IPS-18c (cell line): ENCODE measurements around the gene ATP8A2.

Experiments
- H3K4me3 ChIP-seq: 2 replicates; pipeline ENCODE4 v1.7.0; 2013; ENCODE audit warnings: low read depth, mild to moderate bottlenecking, low read length, moderate library complexity; ENCODE audit not compliant: insufficient read depth
- H3K9me3 ChIP-seq: one replicate; pipeline ENCODE4 v1.6.1; 2013; ENCODE audit warnings: mild to moderate bottlenecking, low read length, moderate library complexity; ENCODE audit not compliant: control insufficient read depth, insufficient read depth

ATP8A2 gene

DNA sequence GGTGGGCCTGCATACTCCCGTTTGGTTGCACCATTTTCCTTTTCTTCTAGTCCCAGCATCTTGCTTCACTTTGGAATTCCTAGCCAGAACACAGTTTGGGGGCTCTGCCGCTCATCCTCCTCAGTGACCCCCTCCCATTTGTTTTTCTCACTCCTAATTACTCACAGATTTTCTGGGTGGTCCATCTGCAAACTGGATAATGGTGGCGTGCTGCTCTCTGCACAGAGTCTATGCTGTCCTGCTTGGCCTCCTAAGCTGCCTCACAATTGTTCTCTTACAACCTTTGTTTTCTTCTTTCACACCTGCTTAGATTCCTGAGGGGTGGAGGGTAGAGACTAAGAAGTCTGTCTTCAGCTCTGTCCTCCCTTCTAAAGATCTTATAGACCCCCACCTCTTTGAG, 599.3 kb downstream of the ATP8A2 start:
- Histone ChIP-seq H3K4me3 (no peak overlapping the region), H3K9me3 (no peaks in the 10 kb centered on the region)

DNA sequence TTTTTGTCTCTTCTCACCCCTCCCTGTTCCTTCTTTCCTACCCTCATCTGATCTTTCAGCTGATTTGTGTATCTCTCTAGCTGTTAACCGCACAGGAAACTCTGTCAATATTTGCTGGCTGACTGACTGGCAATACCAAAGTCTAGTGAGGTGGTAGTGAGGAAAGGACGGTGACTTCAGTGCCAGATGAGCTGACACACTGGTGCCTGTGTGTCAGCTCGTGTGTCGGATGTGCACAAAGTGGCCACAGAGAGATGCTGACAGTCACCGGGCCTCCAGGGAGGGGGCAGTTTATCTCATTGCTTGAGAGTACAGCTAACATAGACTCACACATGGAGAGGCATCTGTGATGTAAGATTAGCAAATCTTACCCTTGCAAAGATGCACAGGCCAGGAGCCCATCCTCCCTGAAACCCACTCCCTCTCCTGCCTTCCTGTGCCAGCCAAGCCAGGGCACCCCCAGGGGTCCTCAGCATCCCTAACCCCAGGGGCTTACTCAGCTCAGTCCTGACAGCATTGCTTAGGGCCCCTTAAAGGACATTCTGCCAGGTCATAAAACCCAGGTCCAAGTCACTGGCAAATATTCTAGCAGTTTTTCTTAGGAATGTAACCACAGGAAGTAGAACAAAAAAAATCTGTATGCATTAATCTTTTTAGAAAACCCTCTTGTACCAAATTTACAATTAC, 599.8 kb downstream of the ATP8A2 start:
- no peak overlapping the region for H3K4me3 ChIP-seq
- H3K9me3 ChIP-seq: no peaks in the 10 kb centered on the region

DNA sequence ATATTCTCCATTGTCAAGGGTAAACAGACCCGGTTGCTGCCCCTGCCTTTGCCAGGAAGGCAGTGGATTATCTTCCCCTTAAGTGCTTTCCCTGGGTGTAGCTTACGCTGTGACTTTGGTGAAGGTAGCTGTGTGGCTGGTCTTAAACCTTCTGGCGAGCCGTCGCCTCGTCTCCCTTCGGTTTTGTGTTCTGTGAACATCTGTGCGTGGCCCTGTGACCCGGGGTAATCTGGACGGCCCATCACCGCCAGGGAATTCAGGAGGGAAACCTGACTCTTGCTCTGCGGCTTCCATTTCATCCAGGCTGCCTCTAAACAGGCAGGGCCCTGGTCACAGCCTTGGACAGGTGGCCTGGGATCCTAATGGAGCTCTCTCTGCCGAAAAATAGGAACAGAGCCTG, 601.3 kb downstream of the ATP8A2 start:
- no peak overlapping the region for H3K4me3 ChIP-seq
- no peaks in the 10 kb centered on the region for H3K9me3 ChIP-seq

DNA sequence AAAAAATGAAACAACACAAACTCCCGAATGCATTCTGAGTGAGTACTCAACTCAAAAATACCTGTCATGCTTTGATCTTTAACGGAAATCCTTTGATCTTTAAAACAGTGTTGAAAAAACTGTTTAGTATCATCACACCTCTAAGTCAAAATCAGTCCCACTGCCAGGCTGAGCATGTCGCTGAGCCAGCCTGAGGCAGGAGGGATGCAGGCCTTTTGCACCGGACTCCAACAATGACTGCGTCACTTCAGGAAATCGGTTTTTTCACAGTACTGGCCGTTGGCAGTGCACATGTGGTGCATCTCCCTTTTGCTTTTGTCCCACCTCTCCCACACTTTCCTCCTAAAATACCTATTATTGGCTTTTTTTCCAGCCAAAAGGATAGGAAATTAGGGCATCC, 601.8 kb downstream of the ATP8A2 start:
- H3K4me3 ChIP-seq: no peak overlapping the region

DNA sequence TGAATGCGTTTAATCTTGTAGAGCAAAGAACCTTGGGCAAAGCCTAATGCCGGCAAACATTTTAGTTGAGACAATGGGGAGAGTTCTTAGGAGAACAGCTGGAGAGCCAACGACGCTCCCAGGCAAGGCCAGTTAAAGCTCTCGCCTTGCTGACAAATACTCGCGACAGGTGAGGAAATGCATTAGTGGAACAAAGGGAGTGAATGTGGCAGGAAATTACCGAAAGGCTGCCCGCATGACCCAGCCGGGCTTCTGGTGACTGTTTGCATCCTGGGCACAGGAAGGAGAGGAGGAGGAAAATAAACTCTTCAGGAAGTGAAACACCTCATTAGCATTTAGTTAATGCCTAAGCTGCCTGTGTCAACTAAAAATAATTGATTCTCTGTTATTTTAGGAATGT, 605.4 kb downstream of the ATP8A2 start:
- H3K9me3 ChIP-seq: no peaks in the 10 kb centered on the region
- no peak overlapping the region for H3K4me3 ChIP-seq

More for the DNA sequence above, 601.8 kb downstream of the ATP8A2 start:
- no peaks in the 10 kb centered on the region for H3K9me3 ChIP-seq

DNA sequence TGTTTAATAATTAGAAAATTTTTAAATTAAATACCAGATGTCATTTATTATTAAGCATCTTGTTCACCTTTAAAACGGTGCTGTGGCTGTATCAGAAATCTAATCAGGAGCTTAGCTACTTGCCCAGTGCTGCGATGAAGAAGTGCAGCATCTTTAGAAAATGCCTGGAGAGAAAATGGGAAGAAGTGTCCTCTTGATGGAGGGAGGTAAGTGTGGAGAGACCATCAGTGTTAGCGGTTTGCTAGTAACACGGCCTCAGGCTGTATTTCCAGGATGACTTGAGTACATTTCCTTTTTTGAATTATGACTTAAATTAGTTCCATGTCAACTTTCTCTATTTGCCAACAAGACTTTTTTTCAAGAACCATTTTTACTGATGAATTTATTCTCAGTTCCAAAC, 605.9 kb downstream of the ATP8A2 start:
- H3K4me3 ChIP-seq: no peak overlapping the region
- no peaks in the 10 kb centered on the region for H3K9me3 ChIP-seq

DNA sequence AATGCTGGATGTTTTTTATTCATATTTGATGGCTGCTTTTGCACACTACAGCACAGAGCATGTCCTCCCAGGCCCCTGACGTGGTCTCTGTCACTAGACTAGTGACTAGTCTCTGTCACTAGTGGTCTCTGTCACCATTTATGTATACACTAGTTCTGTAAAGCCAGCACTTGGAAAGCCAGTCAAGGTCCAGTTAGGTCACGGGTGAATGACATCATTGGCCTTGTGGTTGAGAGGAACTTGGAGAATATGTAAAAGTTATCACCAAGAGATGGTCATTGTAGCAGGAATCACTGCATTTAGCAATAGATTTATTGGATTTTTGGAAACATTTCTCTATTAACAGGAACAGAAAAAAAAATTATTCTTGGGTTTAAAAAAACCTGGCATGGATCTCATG, 607.2 kb downstream of the ATP8A2 start:
- H3K9me3 ChIP-seq: no peaks in the 10 kb centered on the region

DNA sequence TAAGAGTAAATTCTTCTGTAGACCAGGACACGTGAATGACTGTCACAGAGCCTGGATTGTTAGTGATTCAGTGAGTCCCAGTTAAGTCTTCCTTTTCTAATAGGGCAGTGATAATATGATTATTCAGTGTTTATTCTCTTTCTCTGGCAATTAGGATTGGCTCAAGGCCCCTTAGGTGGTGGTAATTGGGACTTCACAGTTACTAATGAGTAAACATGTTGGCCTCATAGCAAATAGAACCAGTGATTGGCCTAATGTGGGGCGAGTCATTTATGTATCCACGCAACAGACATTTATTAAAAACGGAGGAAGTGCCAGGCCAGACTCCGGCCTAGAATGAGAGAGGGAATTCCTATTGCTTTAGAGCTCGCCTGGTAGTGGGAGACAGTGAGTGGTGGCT, 607.6 kb downstream of the ATP8A2 start:
- H3K9me3 ChIP-seq: no peaks in the 10 kb centered on the region
- H3K4me3 ChIP-seq: no peak overlapping the region

More for the DNA sequence above, 607.2 kb downstream of the ATP8A2 start:
- no peak overlapping the region for H3K4me3 ChIP-seq

DNA sequence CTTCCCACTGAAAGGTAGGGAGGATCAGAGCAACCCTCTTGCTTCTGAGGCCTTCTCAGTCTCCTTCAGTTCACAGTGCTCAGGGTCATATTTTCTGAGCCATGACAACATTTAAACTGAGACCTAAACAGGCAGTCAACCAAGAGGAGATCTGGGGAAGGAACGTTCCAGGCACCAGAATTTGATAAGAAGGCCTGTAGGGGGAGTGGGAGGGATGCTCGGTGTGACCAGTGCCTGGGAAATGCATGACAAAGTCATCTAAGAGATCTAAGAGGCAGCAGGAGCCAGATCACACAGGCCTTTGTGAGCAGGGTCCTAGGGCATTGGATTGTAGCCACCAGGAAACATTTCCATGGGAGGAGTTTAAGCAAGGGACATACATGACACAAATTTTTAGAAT, 608.5 kb downstream of the ATP8A2 start:
- Histone ChIP-seq H3K9me3 (no peaks in the 10 kb centered on the region), H3K4me3 (no peak overlapping the region)

DNA sequence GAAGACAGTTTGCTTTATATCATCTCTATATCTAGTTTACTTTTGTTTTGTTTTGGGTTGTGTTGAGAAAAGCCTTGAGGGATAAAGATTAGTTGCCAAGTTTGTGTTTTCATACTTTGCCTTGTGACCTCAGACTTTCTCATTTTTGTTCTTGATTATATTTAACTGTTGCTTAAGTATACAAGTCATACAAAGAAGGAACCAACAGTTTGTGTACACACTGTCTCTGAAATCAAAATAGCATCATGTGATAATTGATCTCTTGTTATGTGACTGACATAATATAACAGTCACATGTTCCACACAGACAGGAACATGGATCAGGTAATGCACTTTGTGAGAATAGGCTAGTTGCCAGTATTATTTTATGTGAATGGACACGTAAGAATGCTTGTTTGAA, 609.3 kb downstream of the ATP8A2 start:
- Histone ChIP-seq H3K4me3 (no peak overlapping the region), H3K9me3 (no peaks in the 10 kb centered on the region)

DNA sequence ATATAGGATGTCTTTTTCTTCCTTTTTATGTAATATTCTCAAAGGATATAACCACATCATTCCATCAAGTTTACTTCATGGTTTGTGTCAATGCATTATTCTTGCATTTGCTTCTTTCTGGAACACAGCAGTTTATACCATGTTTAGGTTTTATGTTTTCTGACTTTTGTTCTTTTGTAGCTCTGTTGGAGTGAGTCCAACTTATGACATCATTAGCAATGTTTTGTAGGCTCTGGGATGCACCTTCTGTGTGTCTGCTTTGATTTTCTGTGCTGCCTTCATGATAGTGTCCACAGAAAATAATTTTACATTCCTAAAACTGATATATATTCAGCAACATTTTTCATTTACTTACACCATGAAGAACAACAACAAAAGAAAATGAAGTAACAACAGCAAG, 611.1 kb downstream of the ATP8A2 start:
- Histone ChIP-seq H3K9me3 (no peaks in the 10 kb centered on the region), H3K4me3 (no peak overlapping the region)

DNA sequence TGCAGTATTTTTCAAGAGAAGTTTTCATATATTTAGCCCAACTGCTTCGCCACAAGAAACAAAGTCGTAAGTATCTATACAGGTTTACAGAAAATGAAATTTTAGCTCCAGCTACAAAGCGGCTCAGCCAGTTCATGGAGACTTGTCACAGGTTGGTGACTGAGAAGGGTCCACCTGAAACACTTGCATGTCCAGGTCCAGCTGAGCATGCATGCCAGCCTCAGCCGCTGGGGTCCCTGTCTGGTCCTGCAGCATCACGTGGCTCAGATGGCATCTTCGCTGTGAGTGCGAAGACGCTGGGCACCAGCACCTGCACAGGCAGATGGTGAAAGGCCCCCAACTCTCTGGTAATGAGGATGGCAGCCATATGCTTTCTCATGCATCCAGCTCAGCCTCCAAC, 616.2 kb downstream of the ATP8A2 start:
- Histone ChIP-seq H3K9me3 (no peaks in the 10 kb centered on the region), H3K4me3 (no peak overlapping the region)

DNA sequence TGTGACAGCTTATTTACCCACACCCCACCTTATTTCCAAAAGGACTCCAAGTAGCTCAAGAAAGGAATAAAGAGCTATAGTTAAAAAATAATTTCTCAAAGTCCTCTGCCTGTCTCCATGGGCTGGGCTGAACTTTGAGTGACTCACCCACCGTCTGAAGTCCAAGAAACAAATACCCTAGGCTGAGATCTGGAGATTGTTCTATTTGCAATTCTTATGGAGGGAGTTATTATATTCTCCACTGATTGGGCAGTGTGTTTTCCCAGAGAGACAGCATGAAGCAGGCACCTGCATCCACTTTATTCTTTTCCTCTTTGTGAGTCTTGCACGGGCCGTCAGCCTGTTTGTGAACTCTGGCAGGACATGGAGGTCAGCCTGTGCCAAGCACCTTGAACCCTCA, 616.9 kb downstream of the ATP8A2 start:
- H3K9me3 ChIP-seq: no peaks in the 10 kb centered on the region
- no peak overlapping the region for H3K4me3 ChIP-seq

DNA sequence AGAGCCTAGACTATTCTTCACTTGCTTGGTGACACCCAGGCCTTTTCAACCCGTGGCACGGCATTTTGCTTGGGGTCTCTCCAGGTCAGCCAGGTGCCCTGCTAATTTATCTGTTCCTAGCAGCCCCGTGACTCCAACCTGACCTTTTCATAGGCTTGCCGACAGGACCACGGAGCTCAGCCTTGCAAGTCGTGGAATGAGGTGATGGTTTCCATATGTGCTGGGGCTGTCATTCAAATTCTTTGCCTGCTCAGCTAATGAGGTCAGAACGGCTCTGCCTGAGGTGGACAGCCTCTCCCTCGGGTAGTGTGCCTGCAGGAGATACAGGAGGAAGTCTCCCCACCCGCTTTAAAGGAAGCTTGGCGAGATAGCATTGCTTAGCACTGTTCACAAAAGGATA, 619.0 kb downstream of the ATP8A2 start:
- no peak overlapping the region for H3K4me3 ChIP-seq
- no peaks in the 10 kb centered on the region for H3K9me3 ChIP-seq

DNA sequence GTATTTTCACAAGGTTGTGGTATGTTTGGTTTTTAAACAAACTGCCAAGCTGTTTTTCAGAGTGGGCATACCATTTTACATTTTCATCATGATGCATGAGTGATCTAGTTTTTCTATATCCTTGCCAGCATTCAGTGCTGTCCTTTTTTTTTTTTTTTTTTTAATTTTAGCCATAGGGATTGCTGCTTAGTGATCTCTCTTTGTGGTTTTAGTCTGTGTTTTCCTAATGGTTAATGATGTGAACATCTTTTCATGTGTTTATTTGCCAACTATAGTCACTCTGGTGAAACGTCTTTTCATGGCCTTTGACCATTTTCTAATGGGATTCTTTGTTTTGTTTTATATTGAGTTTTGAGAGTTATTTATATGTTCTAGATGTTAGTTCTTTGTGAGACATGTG, 620.3 kb downstream of the ATP8A2 start:
- no peaks in the 10 kb centered on the region for H3K9me3 ChIP-seq

DNA sequence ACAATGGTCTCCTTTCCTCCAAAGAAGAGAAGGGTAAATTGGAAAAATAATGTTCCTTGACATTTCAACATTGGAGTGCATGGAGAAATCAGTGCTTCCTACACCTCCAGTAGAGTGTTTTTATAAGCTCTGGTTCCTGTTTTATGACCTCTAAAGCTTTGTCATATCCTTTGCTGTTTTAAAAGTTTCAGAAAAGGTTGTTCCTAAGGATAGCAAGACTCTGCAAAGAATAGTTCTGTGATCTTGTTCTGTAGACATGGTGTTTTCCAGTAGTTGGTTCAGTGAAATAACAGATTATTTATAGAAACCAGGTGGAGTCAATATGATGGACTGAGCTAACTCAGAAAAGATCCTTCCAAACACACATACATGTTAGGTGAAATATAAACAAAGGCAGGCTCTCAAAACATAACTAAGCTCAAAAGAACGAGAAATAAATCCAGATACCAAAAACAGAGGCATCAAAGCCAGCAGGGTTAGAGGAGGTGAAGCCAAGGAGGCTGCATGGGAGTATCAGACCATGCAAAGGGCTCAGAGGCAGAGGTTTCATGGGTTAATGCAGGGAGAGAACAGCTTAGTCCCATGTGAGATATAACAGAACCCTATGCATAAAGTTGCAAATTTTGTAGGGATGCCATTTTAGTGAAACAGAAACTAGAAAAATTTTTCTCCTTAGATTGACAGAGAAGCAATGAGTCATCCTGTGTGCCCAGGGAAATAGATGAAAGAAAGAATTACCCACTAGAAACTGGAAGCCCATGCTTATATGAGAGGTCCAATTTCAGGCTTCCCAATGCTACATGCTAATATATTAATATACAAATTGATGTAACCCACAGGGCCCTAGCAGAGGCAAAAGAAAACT, 635.7 kb downstream of the ATP8A2 start:
- no peak overlapping the region for H3K4me3 ChIP-seq

More for the DNA sequence above, 620.3 kb downstream of the ATP8A2 start:
- no peak overlapping the region for H3K4me3 ChIP-seq

DNA sequence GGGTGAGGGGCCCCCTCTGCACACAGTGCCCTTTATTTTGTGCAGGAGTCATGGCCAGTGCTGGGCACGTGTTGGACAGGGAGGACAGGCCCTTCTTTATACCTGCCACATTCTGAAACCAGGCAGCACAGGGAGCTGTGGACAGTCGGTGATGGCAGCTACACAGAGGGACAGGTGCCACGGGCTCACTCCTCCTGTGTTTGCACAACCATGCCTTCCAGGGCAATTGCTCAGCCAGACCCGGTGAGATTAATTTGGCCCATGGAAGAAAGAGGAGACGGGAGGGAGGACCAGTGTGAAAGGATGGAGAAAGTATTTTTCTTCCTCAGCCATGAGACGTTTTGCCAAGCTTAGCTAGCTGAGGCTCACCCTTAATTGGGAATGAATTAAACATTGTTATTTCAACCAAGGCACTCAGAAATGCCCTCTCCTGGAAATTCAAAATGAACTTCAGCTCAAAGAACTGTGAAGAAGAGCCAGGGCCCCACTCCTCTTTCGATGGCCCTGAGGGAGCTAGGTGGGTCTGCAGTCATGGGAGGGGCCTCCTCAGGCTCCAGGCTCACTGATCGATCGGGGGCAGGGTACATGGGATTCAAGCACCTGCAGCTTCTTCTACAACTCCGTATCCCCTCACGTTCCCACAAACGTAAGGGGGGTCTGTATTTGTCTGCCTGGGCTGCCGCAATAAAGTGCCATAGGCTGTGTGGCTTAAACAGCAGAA, 638.9 kb downstream of the ATP8A2 start:
- Histone ChIP-seq H3K9me3 (no peaks in the 10 kb centered on the region), H3K4me3 (no peak overlapping the region)

More for the DNA sequence above, 635.7 kb downstream of the ATP8A2 start:
- no peaks in the 10 kb centered on the region for H3K9me3 ChIP-seq

DNA sequence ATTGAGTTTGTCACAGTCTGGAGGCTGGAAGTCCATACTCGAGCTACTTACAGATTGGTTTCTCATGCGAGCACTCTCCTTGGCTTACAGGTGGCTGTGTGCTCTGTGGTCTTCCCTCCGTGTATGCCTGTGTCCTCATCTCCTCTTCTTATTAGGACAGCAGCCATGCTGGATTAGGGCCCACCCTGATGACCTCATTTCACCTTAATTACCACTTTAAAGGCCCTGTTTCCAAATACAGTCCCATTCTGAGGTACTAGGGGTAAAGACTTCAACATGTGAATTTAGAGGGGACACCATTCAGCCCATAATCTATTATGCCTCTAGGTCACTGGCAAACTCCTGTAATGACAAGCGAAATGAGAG, 639.4 kb downstream of the ATP8A2 start:
- H3K9me3 ChIP-seq: no peaks in the 10 kb centered on the region
- H3K4me3 ChIP-seq: no peak overlapping the region
